WERI-Rb-1 (cell line): ENCODE results near the gene LRRC8C.

Experiments used
- DNase-seq: peaks from one replicate; pipeline ENCODE4 v3.0.0-alpha.2; 2020
- H3K27ac ChIP-seq: fragments of 250-450 bp; sonication (Bioruptor Pico); 2 replicates; pipeline ENCODE4 v1.5.1; 2020; ENCODE audit warnings: mild to moderate bottlenecking, moderate library complexity
- H3K27me3 ChIP-seq: fragments of 250-450 bp; sonication (Bioruptor Pico); 2 replicates; pipeline ENCODE4 v1.5.1; 2021; ENCODE audit warnings: mild to moderate bottlenecking, low read depth, moderate library complexity; ENCODE audit not compliant: insufficient read depth, severe bottlenecking
- H3K36me3 ChIP-seq: fragments of 250-450 bp; sonication (Bioruptor Pico); 2 replicates; pipeline ENCODE4 v1.5.1; 2020; ENCODE audit warnings: mild to moderate bottlenecking, moderate library complexity
- H3K4me3 ChIP-seq: 2 replicates; pipeline ENCODE4 v1.5.1; 2011; ENCODE audit warnings: low read depth, mild to moderate bottlenecking, control low read depth, low read length
- H3K9me3 ChIP-seq: fragments of 250-450 bp; sonication (Bioruptor Pico); 2 replicates; pipeline ENCODE4 v1.5.1; 2021; ENCODE audit warnings: mild to moderate bottlenecking, moderate library complexity; ENCODE audit not compliant: severe bottlenecking
- CTCF ChIP-seq: IDR thresholded peaks from 2 replicates; pipeline ENCODE4 v1.5.1; 2011; ENCODE audit warnings: low read depth, mild to moderate bottlenecking, control low read depth, inconsistent platforms, low read length

Gene LRRC8C

GRCh38 chr1:89600451-89601224 lies 32.3 kb upstream of the LRRC8C start:
- H3K36me3 ChIP-seq = no peaks in the 10 kb centered on the region
- DNase-seq = no peak
- no peaks in the 10 kb centered on the region for H3K27me3 ChIP-seq
- H3K4me3 ChIP-seq = no peak overlapping the region
- TF ChIP-seq CTCF = no peak
- no peak overlapping the region for H3K27ac ChIP-seq
- H3K9me3 ChIP-seq = no peaks in the 10 kb centered on the region

GRCh38 chr1:89602871-89603404 lies 30.0 kb upstream of the LRRC8C start:
- DNase-seq = no peak
- no peaks in the 10 kb centered on the region for H3K36me3 ChIP-seq
- no peak overlapping the region for H3K27ac ChIP-seq
- no peak overlapping the region for H3K4me3 ChIP-seq
- H3K9me3 ChIP-seq = no peaks in the 10 kb centered on the region
- TF ChIP-seq CTCF = no peak
- H3K27me3 ChIP-seq = no peaks in the 10 kb centered on the region

- Histone ChIP-seq H3K4me3 (no peak overlapping the region), H3K27ac (no peak overlapping the region), H3K9me3 (no peaks in the 10 kb centered on the region), H3K27me3 (no peaks in the 10 kb centered on the region), H3K36me3 (no peaks in the 10 kb centered on the region)
- DNase-seq = no peak
- TF ChIP-seq CTCF = no peak
These were observed 29.1 kb upstream of the LRRC8C start for GRCh38 chr1:89603651-89604413.

- TF ChIP-seq CTCF = no peak
- H3K36me3 ChIP-seq = no peaks in the 10 kb centered on the region
- H3K27ac ChIP-seq = no peak overlapping the region
- no peak for DNase-seq
- H3K27me3 ChIP-seq = no peaks in the 10 kb centered on the region
- no peak overlapping the region for H3K4me3 ChIP-seq
- no peaks in the 10 kb centered on the region for H3K9me3 ChIP-seq
These were observed 28.5 kb upstream of the LRRC8C start for GRCh38 chr1:89604414-89604735.

- H3K27ac ChIP-seq = no peak overlapping the region
- H3K9me3 ChIP-seq = no peaks in the 10 kb centered on the region
- no peak overlapping the region for H3K4me3 ChIP-seq
- H3K36me3 ChIP-seq = no peaks in the 10 kb centered on the region
- no peaks in the 10 kb centered on the region for H3K27me3 ChIP-seq
- no peak for DNase-seq
- TF ChIP-seq CTCF = no peak
These were observed 27.2 kb upstream of the LRRC8C start for GRCh38 chr1:89605692-89606091.
